Measurements from ENCODE around the gene PCSK2.

Gene PCSK2

GRCh38 chr20:17236766-17237165, 9.9 kb downstream of the PCSK2 start:
- H3F3A ChIP-seq (ENCODE audit: insufficient read depth, low read length), result no peaks in the 10 kb centered on the region
- H3K4me2 ChIP-seq (ENCODE audit: low read depth, low read length), result no peak overlapping the region
- H3K27me3 ChIP-seq (replicated peaks; ENCODE audit: insufficient read depth, low read length), result no peaks in the 10 kb centered on the region
- H2AFZ ChIP-seq (ENCODE audit: low read length), result no peak overlapping the region
- no peaks in the 10 kb centered on the region for H4K20me1 ChIP-seq (ENCODE audit: insufficient read depth, low read length)
- no peak overlapping the region for H3K27ac ChIP-seq (ENCODE audit: low read length)
- no peak for TF ChIP-seq CTCF (IDR thresholded peaks at IDR 0.05; ENCODE audit: low read length)
- no peak for TF ChIP-seq EZH2phosphoT487 (IDR thresholded peaks at IDR 0.05; ENCODE audit: low read length)
- no peak for TF ChIP-seq EZH2 (optimal IDR thresholded peaks at IDR 0.05; ENCODE audit: low read depth, low read length)
- H3K9ac ChIP-seq (ENCODE audit: low read length), result no peak overlapping the region
- no peak for DNase-seq
- no peak overlapping the region for H3K4me3 ChIP-seq (ENCODE audit: low read length)
- H3K36me3 ChIP-seq (replicated peaks; ENCODE audit: insufficient read depth, low read length), result no peaks in the 10 kb centered on the region
- no peaks in the 10 kb centered on the region for H3K79me2 ChIP-seq (ENCODE audit: low read length)
- no peaks in the 10 kb centered on the region for H3K9me3 ChIP-seq (replicated peaks; ENCODE audit: insufficient read depth, low read length)
- H3K4me1 ChIP-seq (ENCODE audit: low read length), result no peaks in the 10 kb centered on the region
- H3K9me2 ChIP-seq (replicated peaks; ENCODE audit: insufficient read depth, low read length), result no peaks in the 10 kb centered on the region

- Histone ChIP-seq H3K4me2 (ENCODE audit: low read depth, low read length) (no peak overlapping the region), H2AFZ (ENCODE audit: low read length) (no peak overlapping the region), H3K79me2 (ENCODE audit: low read length) (no peaks in the 10 kb centered on the region), H3K9me3 (replicated peaks; ENCODE audit: insufficient read depth, low read length) (no peaks in the 10 kb centered on the region), H3K27ac (ENCODE audit: low read length) (no peak overlapping the region), H3K36me3 (replicated peaks; ENCODE audit: insufficient read depth, low read length) (no peaks in the 10 kb centered on the region), H3K4me3 (ENCODE audit: low read length) (no peak overlapping the region), H3K9ac (ENCODE audit: low read length) (no peak overlapping the region), H4K20me1 (ENCODE audit: insufficient read depth, low read length) (no peaks in the 10 kb centered on the region), H3K9me2 (replicated peaks; ENCODE audit: insufficient read depth, low read length) (no peaks in the 10 kb centered on the region), H3K27me3 (replicated peaks; ENCODE audit: insufficient read depth, low read length) (no peaks in the 10 kb centered on the region), H3K4me1 (ENCODE audit: low read length) (no peaks in the 10 kb centered on the region), H3F3A (ENCODE audit: insufficient read depth, low read length) (no peaks in the 10 kb centered on the region)
- DNase-seq, result no peak
- TF ChIP-seq CTCF (IDR thresholded peaks at IDR 0.05; ENCODE audit: low read length) (no peak), EZH2phosphoT487 (IDR thresholded peaks at IDR 0.05; ENCODE audit: low read length) (no peak), EZH2 (optimal IDR thresholded peaks at IDR 0.05; ENCODE audit: low read depth, low read length) (no peak)
Observed at GRCh38 chr20:17248224-17248623, 21.4 kb downstream of the PCSK2 start.

GRCh38 chr20:17262786-17263185, 35.9 kb downstream of the PCSK2 start:
- Histone ChIP-seq H3K36me3 (replicated peaks; ENCODE audit: insufficient read depth, low read length) (no peaks in the 10 kb centered on the region), H3F3A (ENCODE audit: insufficient read depth, low read length) (no peaks in the 10 kb centered on the region), H3K79me2 (ENCODE audit: low read length) (no peaks in the 10 kb centered on the region), H3K27ac (ENCODE audit: low read length) (no peak overlapping the region), H4K20me1 (ENCODE audit: insufficient read depth, low read length) (no peaks in the 10 kb centered on the region), H2AFZ (ENCODE audit: low read length) (no peak overlapping the region), H3K9me3 (replicated peaks; ENCODE audit: insufficient read depth, low read length) (no peaks in the 10 kb centered on the region), H3K4me3 (ENCODE audit: low read length) (no peak overlapping the region), H3K4me2 (ENCODE audit: low read depth, low read length) (no peak overlapping the region), H3K27me3 (replicated peaks; ENCODE audit: insufficient read depth, low read length) (no peaks in the 10 kb centered on the region), H3K9me2 (replicated peaks; ENCODE audit: insufficient read depth, low read length) (no peaks in the 10 kb centered on the region), H3K4me1 (ENCODE audit: low read length) (peaks cover 7% of the 10 kb centered on the region; the same call in 1 of the 2 replicates), H3K9ac (ENCODE audit: low read length) (no peak overlapping the region)
- no peak for DNase-seq
- TF ChIP-seq EZH2phosphoT487 (IDR thresholded peaks at IDR 0.05; ENCODE audit: low read length) (no peak), EZH2 (optimal IDR thresholded peaks at IDR 0.05; ENCODE audit: low read depth, low read length) (no peak), CTCF (IDR thresholded peaks at IDR 0.05; ENCODE audit: low read length) (no peak)
